ENCODE data around the gene FLG.
"Not testable (repeated sequence)": the region's sequence is repeated elsewhere in the genome, so short reads cannot be mapped to it uniquely, and the experiment has no call there.

FLG gene

DNA sequence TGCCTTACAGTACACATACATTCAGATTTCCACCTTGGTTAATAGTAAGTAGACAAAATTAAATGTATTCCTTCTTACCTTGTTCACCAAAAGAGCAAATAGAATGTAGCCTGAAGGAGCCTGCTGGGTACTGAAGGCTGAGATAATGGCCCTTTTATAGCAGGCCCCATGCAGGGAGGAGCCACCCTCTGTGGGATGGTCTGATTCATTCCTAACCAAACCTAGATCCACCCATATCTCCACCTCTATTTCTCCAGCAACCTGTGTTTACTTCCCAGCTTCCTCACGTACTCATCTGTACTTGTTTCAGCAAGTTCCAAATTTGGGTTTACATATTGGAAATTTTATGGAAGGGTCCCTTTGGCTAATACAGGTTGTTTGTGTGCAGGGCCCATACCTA, at the start of gene FLG:
FLG (minus strand) TSS at position 129 of the 400 bp plus-strand sequence. CDS start 9,783 bp downstream, outside the sequence.
- no peak for DNase-seq (ENCODE audit: low read depth)

DNA sequence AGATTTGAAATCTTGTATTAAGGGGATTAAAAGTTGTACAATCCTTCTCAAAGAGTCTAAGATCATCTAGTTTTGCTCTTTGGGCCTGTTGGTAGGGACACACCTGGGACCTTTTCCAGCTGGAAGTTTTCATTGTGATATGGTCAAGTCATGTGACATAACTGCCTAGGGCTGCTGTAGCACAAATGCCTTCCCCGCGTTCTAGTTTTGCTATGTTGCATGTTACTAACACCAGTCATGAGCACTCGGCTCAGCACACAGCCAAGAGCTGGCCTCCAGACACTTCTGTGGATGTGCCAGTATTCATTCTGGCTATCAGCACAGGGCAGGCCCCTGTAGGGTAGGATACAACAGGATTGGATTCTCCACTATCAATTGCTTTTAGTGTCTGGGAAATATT, 49.4 kb upstream of the FLG start:
- no peak for DNase-seq (ENCODE audit: low read depth)

DNA sequence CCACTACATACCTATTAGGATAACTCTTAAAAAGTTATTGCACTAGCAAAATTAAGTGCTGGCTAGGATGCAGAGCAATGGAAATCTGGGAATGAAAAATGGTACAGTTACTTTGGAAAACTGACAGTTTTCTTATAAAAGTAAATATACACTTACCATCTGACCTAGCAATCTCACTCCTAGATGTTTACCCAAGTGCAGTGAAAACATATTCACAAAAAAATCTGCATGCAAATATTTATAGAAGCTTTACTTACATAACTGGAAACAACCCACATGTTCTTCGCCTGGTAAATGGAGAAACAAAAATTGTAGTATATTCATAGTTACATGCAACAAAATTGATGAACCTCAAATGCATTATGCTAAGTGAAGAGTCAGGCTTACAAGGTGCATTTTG, 47.6 kb upstream of the FLG start:
- DNase-seq (ENCODE audit: low read depth): no peak

DNA sequence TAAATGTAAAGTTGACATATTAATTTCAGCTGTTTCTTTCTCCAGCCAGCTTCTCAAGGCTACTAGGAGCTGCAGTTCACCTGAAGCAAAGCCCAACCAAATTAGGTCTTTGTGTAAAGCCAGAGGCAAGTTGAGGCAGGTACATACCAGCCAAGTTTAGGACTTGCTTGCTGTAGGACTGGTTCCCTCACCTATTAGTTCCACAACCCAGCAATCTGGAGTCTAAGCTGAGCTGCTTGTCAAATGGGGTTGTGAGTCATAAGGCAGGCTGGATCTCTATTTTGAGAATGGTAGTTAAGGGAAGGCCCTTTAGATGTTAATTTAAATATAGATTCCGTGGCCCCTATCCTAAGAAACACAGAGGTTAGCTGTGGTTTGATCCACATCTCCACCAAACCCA, 42.4 kb upstream of the FLG start:
- no peak for DNase-seq (ENCODE audit: low read depth)

DNA sequence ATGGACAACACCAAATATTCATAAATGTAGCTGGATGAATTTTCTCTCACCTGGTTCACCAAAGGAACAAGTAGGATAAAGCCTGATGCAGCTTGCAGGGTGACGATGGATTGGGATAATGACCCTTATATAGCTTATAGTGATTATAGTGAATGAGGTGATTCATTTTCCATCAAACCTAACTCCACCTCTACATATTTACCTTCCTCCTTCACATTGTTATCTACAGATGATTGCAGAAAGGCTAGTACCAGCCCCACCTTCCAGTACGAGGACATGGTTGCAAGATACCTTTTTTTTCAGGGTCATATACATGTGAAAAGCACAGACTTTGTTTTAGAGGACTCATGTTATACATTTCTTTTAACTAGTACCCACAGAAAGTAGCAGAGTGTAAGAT, 34.9 kb upstream of the FLG start, which contains the start of gene FLG2:
FLG2 (minus strand) TSS at position 101 of the 400 bp plus-strand sequence. CDS start 1,122 bp downstream, outside the sequence.
- DNase-seq (ENCODE audit: low read depth): no peak

DNA sequence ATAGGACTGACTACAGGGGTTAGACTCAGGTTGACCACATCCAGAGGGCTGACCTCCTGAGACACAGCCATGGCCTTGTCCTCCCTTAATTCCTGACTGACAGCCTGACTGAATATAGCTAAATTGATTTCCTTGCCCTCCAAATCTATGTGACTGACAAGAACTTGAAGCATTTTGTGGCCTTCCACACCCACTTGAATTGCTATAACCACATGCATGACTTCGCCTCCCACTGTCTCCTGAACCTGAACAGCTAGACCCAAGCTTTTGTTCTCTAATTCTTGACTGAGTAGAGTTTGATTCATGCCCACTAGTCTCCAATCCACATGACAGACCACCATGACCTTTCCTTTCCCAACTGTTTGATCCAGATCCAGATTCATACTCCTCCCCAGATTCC, 31.7 kb upstream of the FLG start:
- DNase-seq (ENCODE audit: low read depth): no peak

DNA sequence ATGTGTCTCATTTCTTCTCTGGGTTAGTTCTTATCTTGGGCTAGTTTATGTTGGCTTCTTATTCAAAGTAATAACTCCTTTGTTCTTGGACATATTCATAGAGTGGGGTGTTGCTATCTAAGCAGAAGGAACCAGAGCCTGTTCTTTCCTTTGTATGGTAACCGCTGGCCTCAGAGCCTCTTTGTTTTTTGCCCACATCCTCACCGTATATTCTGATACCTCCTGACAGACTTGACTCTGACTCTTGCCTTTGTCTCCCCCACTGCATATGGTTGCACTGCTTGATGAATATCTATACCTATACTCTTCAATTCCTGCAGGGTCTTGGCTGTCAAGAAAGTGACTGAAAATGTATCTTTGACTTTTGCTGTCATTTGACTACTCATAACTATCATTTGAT, 24.6 kb upstream of the FLG start:
- no peak for DNase-seq (ENCODE audit: low read depth)

DNA sequence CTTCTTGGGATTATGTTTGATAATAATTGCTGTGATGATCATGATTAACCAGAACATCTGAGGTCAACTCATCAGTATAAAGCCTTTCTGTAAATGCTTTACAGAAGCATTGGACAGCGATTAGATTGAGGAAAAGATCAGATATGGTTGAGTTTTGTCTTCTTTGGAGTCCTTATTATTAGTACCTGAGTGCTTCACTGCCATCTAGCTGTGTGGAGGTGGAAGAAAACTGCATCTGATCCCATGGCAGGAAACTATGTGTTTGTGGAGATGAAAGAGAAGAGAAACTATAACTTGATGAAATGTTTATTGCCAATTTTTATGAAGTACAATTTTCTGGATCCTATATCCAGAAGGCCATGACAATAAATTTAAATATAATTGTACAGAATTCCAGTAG, 23.4 kb upstream of the FLG start:
- DNase-seq (ENCODE audit: low read depth): no peak

DNA sequence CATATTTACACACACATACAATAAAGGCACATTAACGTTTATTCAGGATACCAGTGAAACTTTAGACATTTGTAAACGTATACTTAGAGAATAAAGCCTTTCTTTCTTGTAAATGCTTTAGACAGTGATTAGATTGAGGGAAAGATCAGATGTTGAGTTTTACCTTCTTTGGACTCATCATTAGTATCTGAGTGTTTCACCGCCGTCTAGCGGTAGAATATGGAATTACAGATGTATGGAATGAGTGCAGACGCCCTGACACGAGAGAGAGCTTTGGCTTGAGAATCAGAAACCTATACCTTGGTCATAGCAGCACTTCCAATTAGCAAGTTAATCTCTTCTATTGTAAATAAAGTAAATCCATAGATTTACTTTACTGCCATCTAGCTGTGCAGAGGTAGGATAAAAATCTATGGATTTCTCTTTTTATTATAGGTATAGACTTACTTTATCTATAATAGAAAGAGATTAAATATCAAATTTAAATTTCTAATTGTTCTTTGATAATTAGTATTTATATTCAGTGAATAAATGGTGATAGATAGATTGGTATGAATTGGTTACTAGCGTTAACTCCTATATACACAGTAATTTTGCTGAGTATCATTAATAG, 22.2 kb upstream of the FLG start:
- DNase-seq (ENCODE audit: low read depth): peak; percentile 15

DNA sequence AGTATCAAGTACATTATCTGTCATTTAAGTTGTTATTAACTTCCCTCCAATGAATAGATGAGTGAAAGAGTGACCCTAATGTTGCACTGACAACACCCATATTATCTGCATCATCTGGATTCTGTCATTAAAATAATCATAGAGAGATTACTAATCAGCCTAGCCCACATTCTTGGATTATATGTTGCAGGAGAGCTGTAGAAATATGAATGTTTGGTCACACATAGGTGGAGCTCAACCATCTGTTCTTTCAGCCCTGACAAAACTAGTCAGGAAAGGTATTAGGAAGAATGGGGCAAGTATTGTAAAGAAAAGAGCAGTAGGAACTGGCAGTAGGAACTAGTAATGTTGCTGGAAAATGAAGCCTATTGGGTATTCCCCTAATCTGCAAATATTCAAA, 19.4 kb upstream of the FLG start:
- no peak for DNase-seq (ENCODE audit: low read depth)

DNA sequence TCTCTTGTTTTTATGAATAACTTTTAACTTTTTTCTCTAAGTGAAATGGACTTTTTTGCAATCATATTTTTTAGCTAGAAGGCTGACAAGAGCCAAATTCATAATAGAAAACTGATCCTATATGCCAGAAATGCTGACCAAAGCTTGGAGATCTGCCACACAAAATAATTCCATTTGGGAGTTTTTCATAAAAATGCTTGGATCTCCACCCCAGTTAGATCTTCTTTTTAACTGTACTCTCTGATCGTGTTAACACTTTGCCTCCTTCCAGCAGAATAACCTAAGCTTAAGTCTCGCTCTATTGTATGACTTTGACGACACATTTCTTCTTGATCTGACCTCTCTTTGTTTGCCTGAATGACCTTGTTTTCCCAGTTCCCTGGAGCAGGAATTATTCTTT, 18.0 kb upstream of the FLG start:
- no peak for DNase-seq (ENCODE audit: low read depth)

DNA sequence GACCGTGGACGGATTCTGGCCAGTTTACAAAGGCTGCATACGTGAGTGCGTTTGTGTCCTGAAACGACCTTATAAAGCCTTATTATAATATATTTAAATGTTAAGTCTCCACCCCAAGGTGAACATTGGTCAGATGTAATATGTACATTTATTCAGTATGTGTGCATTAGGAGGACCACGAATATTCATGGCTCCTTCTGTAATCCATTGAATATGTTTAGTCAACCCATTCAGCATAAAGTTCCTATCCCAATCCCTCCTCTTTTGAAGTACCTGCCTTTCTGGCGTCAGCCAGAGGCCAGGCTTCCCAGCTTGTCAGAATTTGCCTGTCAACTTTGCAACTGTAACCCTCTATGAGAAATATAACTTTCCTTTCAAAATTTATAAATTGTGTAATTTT, 10.4 kb upstream of the FLG start:
- no peak for DNase-seq (ENCODE audit: low read depth)

DNA sequence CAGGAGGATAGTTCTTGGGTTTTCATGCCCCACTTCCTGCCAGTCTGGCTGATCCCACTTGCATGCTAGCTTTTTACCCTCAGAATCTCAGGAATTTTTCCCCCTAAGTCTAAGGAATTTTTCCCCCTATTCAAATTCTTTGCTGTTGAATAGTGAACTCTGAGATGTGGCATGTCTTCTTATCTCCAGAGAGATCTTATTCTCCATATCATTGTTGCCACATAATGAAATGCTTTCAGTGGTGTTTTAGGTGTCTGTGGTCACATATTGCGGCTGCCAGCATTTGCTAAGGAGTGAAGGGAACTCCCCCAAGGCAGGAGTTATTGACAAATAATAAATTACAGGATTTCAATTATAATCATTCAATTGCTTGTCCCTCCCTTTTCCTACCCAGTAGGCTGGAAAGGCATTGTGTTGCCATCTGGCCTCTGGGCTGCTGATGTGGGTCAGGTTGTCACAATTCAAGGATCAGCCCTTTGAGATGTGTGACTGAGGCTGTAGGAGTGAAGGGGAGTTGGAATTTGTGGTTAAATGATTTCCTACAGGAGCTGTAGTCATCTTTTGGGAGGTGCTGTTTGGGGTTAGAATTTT, 3.9 kb upstream of the FLG start:
- no peak for DNase-seq (ENCODE audit: low read depth)

DNA sequence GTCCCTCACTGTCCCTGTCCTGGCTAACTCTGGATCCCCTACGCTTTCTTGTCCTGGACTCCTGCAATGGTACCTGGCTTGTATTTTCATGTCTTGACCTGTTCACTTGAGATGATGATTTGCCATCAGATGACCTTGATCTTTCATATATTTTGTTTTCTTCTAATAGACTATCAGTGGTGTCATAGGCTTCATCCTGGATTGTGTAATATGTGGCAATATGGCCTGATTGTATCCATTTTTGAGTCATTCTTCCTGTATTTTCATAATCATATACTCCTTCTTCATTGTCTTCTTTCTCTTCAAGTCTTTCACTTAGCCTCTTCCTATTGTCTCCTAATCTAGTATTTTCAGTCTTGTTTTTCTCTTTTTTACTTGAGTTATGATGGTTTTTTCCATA, 11.1 kb downstream of the FLG start:
- DNase-seq (ENCODE audit: low read depth): no peak

DNA sequence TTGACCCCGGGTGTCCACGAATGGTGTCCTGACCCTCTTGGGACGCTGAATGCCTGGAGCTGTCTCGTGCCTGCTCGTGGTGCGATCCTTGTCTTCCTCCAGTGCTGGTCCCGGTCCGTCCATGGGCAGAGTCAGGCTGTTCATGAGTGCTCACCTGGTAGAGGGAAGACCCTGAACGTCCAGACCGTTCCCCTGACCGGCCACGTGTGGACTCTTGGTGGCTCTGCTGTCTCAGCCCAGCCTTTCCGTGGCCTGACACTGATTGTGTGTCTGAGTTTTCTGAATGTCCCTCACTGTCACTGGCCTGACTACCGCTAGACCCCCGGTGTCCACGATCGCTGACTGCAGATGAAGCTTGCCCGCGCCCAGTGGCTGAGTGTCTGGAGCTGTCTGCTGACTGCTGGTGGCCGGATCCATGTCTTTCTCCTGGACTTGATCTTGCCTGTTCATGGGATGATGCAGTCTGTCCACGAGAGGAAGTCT, 11.7 kb downstream of the FLG start:
- no peak for DNase-seq (ENCODE audit: low read depth)

DNA sequence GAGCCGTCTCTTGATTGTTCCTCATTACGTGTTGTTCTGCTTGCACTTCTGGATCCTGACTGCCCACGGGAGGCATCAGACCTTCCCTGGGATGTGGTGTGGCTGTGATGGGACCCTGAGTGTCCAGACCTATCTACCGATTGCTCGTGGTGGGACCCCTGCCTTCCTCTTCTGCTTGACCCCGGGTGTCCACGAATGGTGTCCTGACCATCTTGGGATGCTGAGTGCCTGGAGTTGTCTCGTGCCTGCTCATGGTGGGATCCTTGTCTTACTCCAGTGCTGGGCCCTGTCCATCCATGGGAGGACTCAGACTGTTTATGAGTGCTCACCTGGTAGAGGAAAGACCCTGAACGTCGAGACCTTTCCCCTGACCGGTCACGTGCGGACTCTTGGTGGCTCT, 12.9 kb downstream of the FLG start:
- DNase-seq (ENCODE audit: low read depth): not testable (repeated sequence)

DNA sequence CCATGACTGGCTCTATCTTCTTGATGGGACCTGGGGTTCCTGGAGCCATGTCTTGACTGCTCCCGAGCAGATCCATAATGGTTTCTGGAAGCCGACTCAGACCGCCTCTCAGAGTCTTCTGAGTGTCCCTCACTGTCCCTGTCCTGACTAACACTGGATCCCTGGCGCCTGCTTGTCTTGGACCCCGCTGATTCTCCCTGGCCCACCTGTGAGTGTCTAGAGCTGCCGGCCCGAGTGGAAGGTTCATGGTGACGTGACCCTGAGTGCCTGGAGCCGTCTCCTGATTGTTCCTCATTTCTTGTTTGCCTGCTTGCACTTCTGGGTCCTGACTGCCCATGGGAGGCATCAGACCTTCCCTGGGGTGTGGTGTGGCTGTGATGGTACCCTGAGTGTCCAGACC, 15.1 kb downstream of the FLG start:
- DNase-seq (ENCODE audit: low read depth): no peak

DNA sequence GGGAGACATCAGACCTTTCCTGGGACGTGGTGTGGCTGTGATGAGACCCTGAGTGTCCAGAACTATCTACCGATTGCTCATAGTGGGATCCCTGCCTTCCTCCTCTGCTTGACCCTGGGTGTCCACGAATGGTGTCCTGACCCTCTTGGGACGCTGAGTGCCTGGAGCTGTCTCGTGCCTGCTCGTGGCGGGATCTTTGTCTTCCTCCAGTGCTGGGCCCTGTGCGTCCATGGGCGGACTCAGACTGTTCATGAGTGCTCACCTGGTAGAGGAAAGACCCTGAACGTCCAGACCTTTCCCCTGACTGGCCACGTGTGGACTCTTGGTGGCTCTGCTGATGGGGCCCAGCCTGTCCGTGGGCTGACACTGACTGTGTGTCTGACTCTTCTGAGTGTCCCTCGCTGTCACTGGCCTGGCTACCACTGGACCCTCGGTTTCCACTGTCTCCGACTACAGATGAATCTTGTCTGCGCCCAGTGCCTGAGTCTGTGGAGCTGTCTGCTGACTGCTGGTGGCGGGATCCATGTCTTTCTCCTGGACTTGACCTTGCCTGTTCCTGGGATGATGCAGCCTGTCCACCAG, 15.6 kb downstream of the FLG start:
- DNase-seq (ENCODE audit: low read depth): not testable (repeated sequence)

DNA sequence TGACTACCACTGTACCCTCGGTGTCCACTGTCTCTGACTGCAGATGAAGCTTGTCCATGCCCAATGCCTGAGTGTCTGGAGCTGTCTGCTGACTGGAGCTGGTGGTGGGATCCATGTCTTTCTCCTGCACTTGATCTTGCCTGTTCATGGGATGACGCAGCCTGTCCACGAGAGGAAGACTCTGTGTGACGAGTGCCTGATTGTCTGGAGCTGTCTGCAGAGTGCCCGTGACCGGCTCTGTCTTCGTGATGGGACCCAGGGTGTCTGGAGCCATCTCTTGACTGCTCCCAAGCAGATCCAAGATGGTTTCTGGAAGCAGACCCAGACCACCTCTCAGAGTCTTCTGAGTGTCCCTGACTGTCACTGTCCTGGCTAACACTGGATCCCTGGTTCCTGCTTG, 16.3 kb downstream of the FLG start:
- DNase-seq (ENCODE audit: low read depth): not testable (repeated sequence)

DNA sequence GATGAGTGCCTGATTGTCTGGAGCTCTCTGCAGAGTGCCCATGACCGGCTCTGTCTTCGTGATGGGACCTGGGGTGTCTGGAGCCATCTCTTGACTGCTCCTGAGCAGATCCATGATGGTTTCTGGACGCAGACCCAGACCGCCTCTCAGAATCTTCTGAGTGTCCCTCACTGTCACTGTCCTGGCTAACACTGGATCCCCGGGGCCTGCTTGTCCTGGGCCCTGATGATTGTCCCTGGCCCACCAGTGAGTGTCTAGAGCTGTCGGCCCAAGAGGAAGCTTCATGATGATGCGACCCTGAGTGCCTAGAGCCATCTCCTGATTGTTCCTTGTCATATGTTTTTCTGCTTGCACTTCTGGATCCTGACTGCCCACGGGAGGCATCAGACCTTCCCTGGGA, 17.1 kb downstream of the FLG start:
- not testable (repeated sequence) for DNase-seq (ENCODE audit: low read depth)

DNA sequence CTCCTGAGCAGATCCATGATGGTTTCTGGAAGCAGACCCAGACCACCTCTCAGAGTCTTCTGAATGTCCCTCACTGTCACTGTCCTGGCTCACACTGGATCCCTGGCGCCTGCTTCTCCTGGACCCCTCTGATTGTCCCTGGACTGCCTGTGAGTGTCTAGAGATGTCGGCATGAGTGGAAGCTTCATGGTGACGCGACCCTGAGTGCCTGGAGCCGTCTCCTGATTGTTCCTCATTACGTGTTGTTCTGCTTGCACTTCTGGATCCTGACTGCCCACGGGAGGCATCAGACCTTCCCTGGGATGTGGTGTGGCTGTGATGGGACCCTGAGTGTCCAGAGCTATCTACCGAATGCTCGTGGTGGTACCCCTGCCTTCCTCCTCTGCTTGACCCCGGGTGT, 18.9 kb downstream of the FLG start:
- DNase-seq (ENCODE audit: low read depth): not testable (repeated sequence)

DNA sequence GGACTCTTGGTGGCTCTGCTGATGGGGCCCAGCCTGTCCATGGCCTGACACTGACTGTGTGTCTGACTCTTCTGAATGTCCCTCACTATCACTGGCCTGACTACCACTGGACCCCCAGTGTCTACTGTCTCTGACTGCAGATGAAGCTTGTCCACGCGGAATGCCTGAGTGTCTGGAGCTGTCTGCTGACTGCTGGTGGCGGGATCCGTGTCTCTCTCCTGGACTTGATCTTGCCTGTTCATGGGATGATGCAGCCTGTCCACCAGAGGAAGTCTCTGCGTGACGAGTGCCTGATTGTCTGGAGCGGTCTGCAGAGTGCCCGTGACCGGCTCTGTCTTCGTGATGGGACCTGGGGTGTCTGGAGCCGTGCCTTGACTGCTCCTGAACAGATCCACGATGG, 20.3 kb downstream of the FLG start:
- not testable (repeated sequence) for DNase-seq (ENCODE audit: low read depth)

DNA sequence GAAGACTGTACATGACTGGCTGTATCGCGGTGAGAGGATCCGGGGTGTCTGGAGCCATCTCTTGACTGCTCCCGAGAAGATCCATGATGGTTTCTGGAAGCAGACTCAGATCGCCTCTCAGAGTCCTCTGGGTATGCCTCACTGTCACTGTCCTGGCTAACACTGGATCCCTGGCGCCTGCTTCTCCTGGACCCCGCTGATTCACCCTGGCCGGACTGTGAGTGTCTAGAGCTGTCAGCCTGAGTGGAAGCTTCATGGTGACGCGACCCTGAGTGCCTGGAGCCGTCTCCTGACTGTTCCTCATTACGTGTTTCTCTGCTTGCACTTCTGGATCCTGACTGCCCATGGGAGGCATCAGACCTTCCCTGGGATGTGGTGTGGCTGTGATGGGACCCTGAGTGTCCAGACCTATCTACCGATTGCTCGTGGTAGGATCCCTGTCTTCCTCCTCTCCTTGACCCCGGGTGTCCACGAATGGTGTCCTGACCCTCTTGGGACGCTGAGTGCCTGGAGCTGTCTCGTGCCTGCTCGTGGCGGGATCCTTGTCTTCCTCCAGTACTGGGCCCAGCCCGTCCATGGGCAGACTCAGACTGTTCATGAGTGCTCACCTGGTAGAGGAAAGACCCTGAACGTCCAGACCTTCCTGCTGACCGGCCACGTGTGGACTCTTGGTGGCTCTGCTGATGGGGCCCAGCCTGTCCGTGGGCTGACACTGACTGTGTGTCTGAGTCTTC, 21.7 kb downstream of the FLG start:
- not testable (repeated sequence) for DNase-seq (ENCODE audit: low read depth)

All from activated T-cell treated with anti-CD3 and anti-CD28 coated beads for 1 hour (primary cell).